ENCODE data around the gene WDR48. TPM values are rescaled to one million over a fixed set of nuclear protein-coding genes. Genes with fewer than 3 reads are reported as not detected.

WDR48 gene
- total RNA-seq, 1 donor from 2014 or later = 48.9 TPM

- no peaks in the 10 kb centered on the region for H3K9me3 Mint-ChIP-seq
- no peak for TF ChIP-seq CTCF (IDR thresholded peaks at IDR 0.05)
- no peak overlapping the region for H3K4me3 Mint-ChIP-seq
- H3K27ac Mint-ChIP-seq = no peak overlapping the region
- peaks cover 56% of the 10 kb centered on the region for H3K36me3 Mint-ChIP-seq (ENCODE audit: low read depth)
- H3K27me3 Mint-ChIP-seq = no peaks in the 10 kb centered on the region
- DNase-seq (no peak), ATAC-seq (ENCODE audit: low read depth) (no peak)
- peaks cover 35% of the 10 kb centered on the region for H3K4me1 Mint-ChIP-seq
- ChIA-PET POLR2A (interaction anchor here (1.5 kb wide), 1 partner anchor 188 kb away, joined by 5 read pairs; no protein-coding TSS in a partner anchor), CTCF (interaction anchor here (1.0 to 2.0 kb wide), 4 partner anchors 9 to 188 kb away, joined by 4 to 15 read pairs (median 8); no protein-coding TSS in a partner anchor)
- intact Hi-C loops (cut with micrococcal nuclease) = no loop called here
Observed at GRCh38 chr3:39100500-39100886, 48.7 kb downstream of the WDR48 start.

- H3K27ac Mint-ChIP-seq = no peak overlapping the region
- no peak overlapping the region for H3K4me3 Mint-ChIP-seq
- CTCF ChIA-PET = interaction anchor here (0.5 to 2.0 kb wide), 8 partner anchors 8 to 190 kb away, joined by 3 to 15 read pairs (median 4); no protein-coding TSS in a partner anchor
- POLR2A ChIA-PET = interaction anchor here (1.5 kb wide), 1 partner anchor 187 kb away, joined by 5 read pairs; no protein-coding TSS in a partner anchor
- DNase-seq (no peak), ATAC-seq (ENCODE audit: low read depth) (peak; percentile 90)
- intact Hi-C loops (cut with micrococcal nuclease) = loop anchor here (1.0 kb wide), 4 partner anchors 80 to 277 kb away; no protein-coding TSS in a partner anchor
- peaks cover 49% of the 10 kb centered on the region for H3K36me3 Mint-ChIP-seq (ENCODE audit: low read depth)
- H3K4me1 Mint-ChIP-seq = peaks cover 42% of the 10 kb centered on the region
- no peaks in the 10 kb centered on the region for H3K9me3 Mint-ChIP-seq
- no peaks in the 10 kb centered on the region for H3K27me3 Mint-ChIP-seq
- TF ChIP-seq CTCF (IDR thresholded peaks at IDR 0.05) = peak; percentile 44
Observed at GRCh38 chr3:39101022-39101689, 49.3 kb downstream of the WDR48 start.

GRCh38 chr3:39102504-39103323, 50.9 kb downstream of the WDR48 start:
- Mint-ChIP-seq H3K27me3 (no peaks in the 10 kb centered on the region), H3K4me1 (peaks cover 52% of the 10 kb centered on the region), H3K27ac (peak overlapping the region; percentile 18), H3K4me3 (no peak overlapping the region), H3K9me3 (no peaks in the 10 kb centered on the region), H3K36me3 (ENCODE audit: low read depth) (peaks cover 36% of the 10 kb centered on the region)
- POLR2A ChIA-PET = no interaction called here
- ATAC-seq (ENCODE audit: low read depth) (no peak), DNase-seq (no peak)
- intact Hi-C loops (cut with micrococcal nuclease) = no loop called here
- no peak for TF ChIP-seq CTCF (IDR thresholded peaks at IDR 0.05)
- CTCF ChIA-PET = interaction anchor here (1.2 to 1.9 kb wide), 5 partner anchors 16 to 189 kb away, joined by 3 to 8 read pairs (median 4); no protein-coding TSS in a partner anchor

GRCh38 chr3:39103324-39103693, 51.5 kb downstream of the WDR48 start:
- Mint-ChIP-seq H3K9me3 (no peaks in the 10 kb centered on the region), H3K36me3 (ENCODE audit: low read depth) (peaks cover 36% of the 10 kb centered on the region), H3K27ac (peak overlapping the region; percentile 50), H3K27me3 (no peaks in the 10 kb centered on the region), H3K4me3 (no peak overlapping the region), H3K4me1 (peaks cover 58% of the 10 kb centered on the region)
- POLR2A ChIA-PET = no interaction called here
- TF ChIP-seq CTCF (IDR thresholded peaks at IDR 0.05) = no peak
- CTCF ChIA-PET = interaction anchor here (1.2 to 1.9 kb wide), 4 partner anchors 47 to 189 kb away, joined by 3 to 8 read pairs (median 5); no protein-coding TSS in a partner anchor
- intact Hi-C loops (cut with micrococcal nuclease) = no loop called here
- no peak for DNase-seq
- ATAC-seq (ENCODE audit: low read depth) = no peak
